ENCODE measurements around the gene EHF. TPM values are rescaled to one million over a fixed set of nuclear protein-coding genes. Genes with fewer than 3 reads are reported as not detected.

EHF gene
- total RNA-seq, 1 experiment from 2014 or later, result not detected

GRCh38 chr11:34643311-34643710, 22.4 kb downstream of the EHF start:
- DNase-seq (ENCODE audit: low read depth), result no peak

GRCh38 chr11:34643846-34644245, 23.0 kb downstream of the EHF start:
- no peak for DNase-seq (ENCODE audit: low read depth)

GRCh38 chr11:34644669-34645406, 23.9 kb downstream of the EHF start:
- peak; percentile 82 for DNase-seq (ENCODE audit: low read depth)

GRCh38 chr11:34646431-34646830, 25.5 kb downstream of the EHF start:
- DNase-seq (ENCODE audit: low read depth), result no peak

- DNase-seq (ENCODE audit: low read depth), result no peak
Observed at GRCh38 chr11:34647131-34647530, 26.2 kb downstream of the EHF start.

- no peak for DNase-seq (ENCODE audit: low read depth)
Observed at GRCh38 chr11:34647532-34647931, 26.6 kb downstream of the EHF start.

GRCh38 chr11:34648036-34648435, 27.1 kb downstream of the EHF start:
- DNase-seq (ENCODE audit: low read depth), result no peak

- DNase-seq (ENCODE audit: low read depth), result no peak
Observed at GRCh38 chr11:34649597-34649996, 28.7 kb downstream of the EHF start.

- DNase-seq (ENCODE audit: low read depth), result no peak
Observed at GRCh38 chr11:34650528-34650927, 29.6 kb downstream of the EHF start.

GRCh38 chr11:34651551-34651950, 30.7 kb downstream of the EHF start:
- peak; percentile 60 for DNase-seq (ENCODE audit: low read depth)

- DNase-seq (ENCODE audit: low read depth), result no peak
Observed at GRCh38 chr11:34652191-34652973, 31.5 kb downstream of the EHF start.

GRCh38 chr11:34653031-34653430, 32.1 kb downstream of the EHF start:
- DNase-seq (ENCODE audit: low read depth), result peak; percentile 24

GRCh38 chr11:34653851-34654482, 33.1 kb downstream of the EHF start:
- peak; percentile 95 for DNase-seq (ENCODE audit: low read depth)

GRCh38 chr11:34654483-34655334, 33.8 kb downstream of the EHF start:
- peak; percentile 89 for DNase-seq (ENCODE audit: low read depth)

- DNase-seq (ENCODE audit: low read depth), result peak; percentile 85
Observed at GRCh38 chr11:34655335-34656008, 34.6 kb downstream of the EHF start.

- peak; percentile 30 for DNase-seq (ENCODE audit: low read depth)
Observed at GRCh38 chr11:34656062-34656720, 35.3 kb downstream of the EHF start.

GRCh38 chr11:34658071-34659015, 37.5 kb downstream of the EHF start:
- no peak for DNase-seq (ENCODE audit: low read depth)

GRCh38 chr11:34659096-34659733, 38.3 kb downstream of the EHF start:
- DNase-seq (ENCODE audit: low read depth), result no peak

Data from HT1080 (cell line).